A549 (cell line): ENCODE data around the gene MESP2.

Experiments used
- CEBPB ChIP-seq, 2 experiments: fragments of >200 bp in 1 of 2; sonication (Bioruptor Twin) in 1 of 2; formaldehyde crosslinking in 1 of 2; IDR thresholded peaks; 2 replicates each; pipeline ENCODE4 v1.6.1; 2012 to 2016
- JUN ChIP-seq, 2 experiments: fragments of >200 bp; sonication (Bioruptor Twin); formaldehyde crosslinking; IDR thresholded peaks; 2 replicates in 1 of 2; 3 replicates in 1 of 2; pipeline ENCODE4 v1.6.1; 2016 to 2017
- MYC ChIP-seq: IDR thresholded peaks from 2 replicates; pipeline ENCODE4 v1.6.1; 2012; ENCODE audit warnings: mild to moderate bottlenecking, inconsistent platforms, low read length, improper control_type of control experiment, borderline replicate concordance
- RAD21 ChIP-seq, 2 experiments: fragments of >200 bp in 1 of 2; sonication (Bioruptor Twin) in 1 of 2; formaldehyde crosslinking in 1 of 2; IDR thresholded peaks in 1 of 2; conservative IDR thresholded peaks in 1 of 2; 2 replicates in 1 of 2; 3 replicates in 1 of 2; pipeline ENCODE4 v1.6.1; 2012 to 2018; ENCODE audit warnings: inconsistent platforms in 1 of 2
- RFX5 ChIP-seq: fragments of 450-650 bp; IDR thresholded peaks from 2 replicates; pipeline ENCODE4 v1.7.1; 2014; ENCODE audit warnings: antibody characterized with exemption, mild to moderate bottlenecking, moderate library complexity
- SREBF2 ChIP-seq: fragments of 450-650 bp; IDR thresholded peaks from 2 replicates; pipeline ENCODE4 v1.6.1; 2014; ENCODE audit warnings: mild to moderate bottlenecking, moderate library complexity
- TF ChIP-seq, protein P1 (sequence below): IDR thresholded peaks from 2 replicates; pipeline ENCODE4 v1.6.1; 2012
- TF ChIP-seq, protein P2 (sequence below): fragments of >200 bp; sonication (Bioruptor Twin); formaldehyde crosslinking; IDR thresholded peaks from 3 replicates; pipeline ENCODE4 v1.5.1; 2016
- TF ChIP-seq, protein P3 (sequence below): fragments of 250-450 bp; sonication (Bioruptor Pico); IDR thresholded peaks from 2 replicates; pipeline ENCODE4 v1.5.0; 2021; ENCODE audit warnings: mild to moderate bottlenecking, moderate library complexity, borderline replicate concordance

DNA sequence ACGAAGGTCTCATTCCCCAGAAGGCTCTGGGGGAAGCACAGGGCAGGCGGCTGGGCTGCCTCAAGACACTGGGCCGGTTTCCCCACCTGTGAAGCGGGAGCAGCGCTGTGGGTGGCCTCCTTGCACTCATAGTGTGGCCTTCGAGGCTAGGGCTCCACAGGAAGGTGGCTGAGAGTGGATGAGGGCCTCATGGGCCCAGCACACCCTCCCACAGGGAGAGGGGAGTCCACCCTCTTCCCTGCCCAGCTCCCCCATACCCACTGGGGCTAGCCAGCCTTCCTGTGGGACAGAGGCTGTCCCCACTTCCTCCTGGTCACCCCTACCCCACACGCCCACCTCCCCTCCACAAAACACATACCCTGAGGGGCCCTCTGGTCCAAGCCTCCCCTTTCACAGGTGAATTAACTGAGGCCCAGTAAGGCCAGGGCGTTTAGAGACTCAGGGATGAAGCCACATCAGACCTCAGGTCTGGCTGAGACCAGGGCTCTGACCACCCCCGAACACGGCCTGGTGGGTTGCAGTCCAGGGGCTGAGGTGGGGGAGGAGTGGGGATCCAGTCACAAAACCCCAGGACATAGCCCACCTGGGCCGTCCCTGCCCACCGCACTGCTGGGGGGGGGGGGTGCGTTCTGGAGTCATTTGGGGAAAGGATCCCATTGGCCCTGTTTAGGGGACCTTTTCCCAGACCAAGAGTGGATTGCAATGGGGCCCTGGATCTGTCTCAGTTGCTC, 37.4 kb downstream of the MESP2 start:
- TF ChIP-seq, protein P1, sequence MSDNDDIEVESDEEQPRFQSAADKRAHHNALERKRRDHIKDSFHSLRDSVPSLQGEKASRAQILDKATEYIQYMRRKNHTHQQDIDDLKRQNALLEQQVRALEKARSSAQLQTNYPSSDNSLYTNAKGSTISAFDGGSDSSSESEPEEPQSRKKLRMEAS = no peak
- TF ChIP-seq JUN (IDR thresholded peaks at IDR 0.05) = no peak
- TF ChIP-seq, protein P2, sequence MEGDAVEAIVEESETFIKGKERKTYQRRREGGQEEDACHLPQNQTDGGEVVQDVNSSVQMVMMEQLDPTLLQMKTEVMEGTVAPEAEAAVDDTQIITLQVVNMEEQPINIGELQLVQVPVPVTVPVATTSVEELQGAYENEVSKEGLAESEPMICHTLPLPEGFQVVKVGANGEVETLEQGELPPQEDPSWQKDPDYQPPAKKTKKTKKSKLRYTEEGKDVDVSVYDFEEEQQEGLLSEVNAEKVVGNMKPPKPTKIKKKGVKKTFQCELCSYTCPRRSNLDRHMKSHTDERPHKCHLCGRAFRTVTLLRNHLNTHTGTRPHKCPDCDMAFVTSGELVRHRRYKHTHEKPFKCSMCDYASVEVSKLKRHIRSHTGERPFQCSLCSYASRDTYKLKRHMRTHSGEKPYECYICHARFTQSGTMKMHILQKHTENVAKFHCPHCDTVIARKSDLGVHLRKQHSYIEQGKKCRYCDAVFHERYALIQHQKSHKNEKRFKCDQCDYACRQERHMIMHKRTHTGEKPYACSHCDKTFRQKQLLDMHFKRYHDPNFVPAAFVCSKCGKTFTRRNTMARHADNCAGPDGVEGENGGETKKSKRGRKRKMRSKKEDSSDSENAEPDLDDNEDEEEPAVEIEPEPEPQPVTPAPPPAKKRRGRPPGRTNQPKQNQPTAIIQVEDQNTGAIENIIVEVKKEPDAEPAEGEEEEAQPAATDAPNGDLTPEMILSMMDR = no peak
- TF ChIP-seq CEBPB (IDR thresholded peaks at IDR 0.05) = no peak
- no peak for TF ChIP-seq RFX5
- TF ChIP-seq RAD21 (conservative IDR thresholded peaks at IDR 0.05 in 1 of 2, IDR thresholded peaks at IDR 0.05 in 1 of 2) = no peak
- TF ChIP-seq, protein P3, sequence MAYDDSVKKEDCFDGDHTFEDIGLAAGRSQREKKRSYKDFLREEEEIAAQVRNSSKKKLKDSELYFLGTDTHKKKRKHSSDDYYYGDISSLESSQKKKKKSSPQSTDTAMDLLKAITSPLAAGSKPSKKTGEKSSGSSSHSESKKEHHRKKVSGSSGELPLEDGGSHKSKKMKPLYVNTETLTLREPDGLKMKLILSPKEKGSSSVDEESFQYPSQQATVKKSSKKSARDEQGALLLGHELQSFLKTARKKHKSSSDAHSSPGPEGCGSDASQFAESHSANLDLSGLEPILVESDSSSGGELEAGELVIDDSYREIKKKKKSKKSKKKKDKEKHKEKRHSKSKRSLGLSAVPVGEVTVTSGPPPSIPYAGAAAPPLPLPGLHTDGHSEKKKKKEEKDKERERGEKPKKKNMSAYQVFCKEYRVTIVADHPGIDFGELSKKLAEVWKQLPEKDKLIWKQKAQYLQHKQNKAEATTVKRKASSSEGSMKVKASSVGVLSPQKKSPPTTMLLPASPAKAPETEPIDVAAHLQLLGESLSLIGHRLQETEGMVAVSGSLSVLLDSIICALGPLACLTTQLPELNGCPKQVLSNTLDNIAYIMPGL (CRISPR knock-in tag) = no peak
- TF ChIP-seq SREBF2 = no peak
- TF ChIP-seq MYC = no peak
